Measurements from ENCODE around the gene L3MBTL1.

DNA sequence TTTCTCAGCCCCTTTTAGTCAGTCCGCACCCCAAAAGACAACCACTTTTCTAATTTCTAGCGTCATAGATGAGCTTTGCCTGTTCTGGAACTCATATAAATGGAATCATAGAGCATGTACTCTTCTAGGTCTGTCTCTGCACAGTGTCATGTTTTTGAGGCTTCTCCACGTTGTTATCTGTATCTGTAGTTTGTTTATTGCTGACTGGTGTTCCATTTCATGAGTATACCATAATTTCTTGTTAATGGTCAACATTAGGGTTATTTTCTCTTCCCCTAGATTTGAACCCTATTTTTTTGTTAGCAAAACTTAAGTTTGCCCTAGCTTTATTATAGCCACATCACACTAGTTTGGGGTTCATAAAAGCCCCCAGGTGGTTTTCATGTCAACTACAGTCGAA is 35.2 kb downstream of the L3MBTL1 start:
- TF ChIP-seq, protein P1, sequence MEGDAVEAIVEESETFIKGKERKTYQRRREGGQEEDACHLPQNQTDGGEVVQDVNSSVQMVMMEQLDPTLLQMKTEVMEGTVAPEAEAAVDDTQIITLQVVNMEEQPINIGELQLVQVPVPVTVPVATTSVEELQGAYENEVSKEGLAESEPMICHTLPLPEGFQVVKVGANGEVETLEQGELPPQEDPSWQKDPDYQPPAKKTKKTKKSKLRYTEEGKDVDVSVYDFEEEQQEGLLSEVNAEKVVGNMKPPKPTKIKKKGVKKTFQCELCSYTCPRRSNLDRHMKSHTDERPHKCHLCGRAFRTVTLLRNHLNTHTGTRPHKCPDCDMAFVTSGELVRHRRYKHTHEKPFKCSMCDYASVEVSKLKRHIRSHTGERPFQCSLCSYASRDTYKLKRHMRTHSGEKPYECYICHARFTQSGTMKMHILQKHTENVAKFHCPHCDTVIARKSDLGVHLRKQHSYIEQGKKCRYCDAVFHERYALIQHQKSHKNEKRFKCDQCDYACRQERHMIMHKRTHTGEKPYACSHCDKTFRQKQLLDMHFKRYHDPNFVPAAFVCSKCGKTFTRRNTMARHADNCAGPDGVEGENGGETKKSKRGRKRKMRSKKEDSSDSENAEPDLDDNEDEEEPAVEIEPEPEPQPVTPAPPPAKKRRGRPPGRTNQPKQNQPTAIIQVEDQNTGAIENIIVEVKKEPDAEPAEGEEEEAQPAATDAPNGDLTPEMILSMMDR (IDR thresholded peaks at IDR 0.05) = no peak
- no peak for TF ChIP-seq POLR2A (IDR thresholded peaks at IDR 0.05)

Data from testis (tissue), 2 donors.